Skeletal muscle satellite cell (primary cell): Measurements from ENCODE around the gene KLK10. TPM values are rescaled to one million over a fixed set of nuclear protein-coding genes. Genes with fewer than 3 reads are reported as not detected.

Source experiments
- H3K27me3 ChIP-seq: 2 replicates; pipeline ENCODE4 v1.7.0; 2013; ENCODE audit warnings: low read length; ENCODE audit not compliant: control insufficient read depth, insufficient read depth
- H3K36me3 ChIP-seq: 2 replicates; pipeline ENCODE4 v1.7.0; 2013; ENCODE audit warnings: mild to moderate bottlenecking, control low read depth, low read length; ENCODE audit not compliant: insufficient read depth
- H3K4me1 ChIP-seq: 2 replicates; pipeline ENCODE4 v1.7.0; 2013; ENCODE audit warnings: low read length; ENCODE audit not compliant: control insufficient read depth, insufficient read depth
- H3K4me2 ChIP-seq: 2 replicates; pipeline ENCODE4 v1.7.0; 2013; ENCODE audit warnings: mild to moderate bottlenecking, low read length
- H3K4me3 ChIP-seq: 2 replicates; pipeline ENCODE4 v1.7.0; 2013; ENCODE audit warnings: low read length
- H3K9ac ChIP-seq: 2 replicates; pipeline ENCODE4 v1.7.0; 2013; ENCODE audit warnings: mild to moderate bottlenecking, low read depth, low read length, moderate library complexity
- H3K9me3 ChIP-seq: replicated peaks from 2 replicates; pipeline ENCODE4 v1.7.0; 2013; ENCODE audit warnings: mild to moderate bottlenecking, control low read depth, low read length
- total RNA-seq: library from RNA; depleted of rRNA; stranded (reverse); fragments of >200 nt; gene quantifications from 2 replicates; pipeline ENCODE4 v1.2.3, GENCODE V29; 2012; rRNA removed

KLK10 gene
- total RNA-seq: not detected in 2 replicates

GRCh38 chr19:51019544-51019925 is at the start of gene KLK10:
TSS of gene KLK10 (minus strand) at chr19:51019709. CDS start at chr19:51019130, 579 bp downstream.
- Histone ChIP-seq H3K36me3 (no peaks in the 10 kb centered on the region), H3K4me1 (peaks cover 3% of the 10 kb centered on the region), H3K9ac (no peak within 1 kb of the TSS), H3K4me2 (no peak within 1 kb of the TSS), H3K9me3 (peaks cover 2% of the 10 kb centered on the region), H3K4me3 (no peak within 1 kb of the TSS), H3K27me3 (peaks cover 15% of the 10 kb centered on the region)

GRCh38 chr19:51066393-51067186 is 47.1 kb upstream of the KLK10 start:
- H3K9ac ChIP-seq: no peak overlapping the region
- H3K9me3 ChIP-seq: no peaks in the 10 kb centered on the region
- no peaks in the 10 kb centered on the region for H3K27me3 ChIP-seq
- H3K4me2 ChIP-seq: no peak overlapping the region
- no peaks in the 10 kb centered on the region for H3K36me3 ChIP-seq
- no peak overlapping the region for H3K4me3 ChIP-seq
- no peaks in the 10 kb centered on the region for H3K4me1 ChIP-seq

GRCh38 chr19:51065221-51065960 is 45.9 kb upstream of the KLK10 start:
- no peak overlapping the region for H3K4me3 ChIP-seq
- no peak overlapping the region for H3K9ac ChIP-seq
- H3K4me1 ChIP-seq: no peaks in the 10 kb centered on the region
- no peaks in the 10 kb centered on the region for H3K27me3 ChIP-seq
- no peaks in the 10 kb centered on the region for H3K9me3 ChIP-seq
- no peaks in the 10 kb centered on the region for H3K36me3 ChIP-seq
- H3K4me2 ChIP-seq: no peak overlapping the region

GRCh38 chr19:51064534-51065220 is 45.2 kb upstream of the KLK10 start, which contains the start of gene KLK13:
TSS of gene KLK13 (minus strand) at chr19:51065092. CDS start at chr19:51065067, 25 bp downstream.
- no peaks in the 10 kb centered on the region for H3K36me3 ChIP-seq
- no peak within 1 kb of the TSS for H3K4me2 ChIP-seq
- no peak within 1 kb of the TSS for H3K9ac ChIP-seq
- no peak within 1 kb of the TSS for H3K4me3 ChIP-seq
- H3K9me3 ChIP-seq: no peaks in the 10 kb centered on the region
- no peaks in the 10 kb centered on the region for H3K4me1 ChIP-seq
- H3K27me3 ChIP-seq: no peaks in the 10 kb centered on the region

- Histone ChIP-seq H3K27me3 (no peaks in the 10 kb centered on the region), H3K4me1 (no peaks in the 10 kb centered on the region), H3K9ac (no peak overlapping the region), H3K9me3 (no peaks in the 10 kb centered on the region), H3K36me3 (no peaks in the 10 kb centered on the region), H3K4me3 (no peak overlapping the region), H3K4me2 (no peak overlapping the region)
These were observed 44.2 kb upstream of the KLK10 start for GRCh38 chr19:51063664-51064063.

- Histone ChIP-seq H3K9me3 (no peaks in the 10 kb centered on the region), H3K4me1 (no peaks in the 10 kb centered on the region), H3K36me3 (no peaks in the 10 kb centered on the region), H3K4me2 (no peak overlapping the region), H3K4me3 (no peak overlapping the region), H3K27me3 (no peaks in the 10 kb centered on the region), H3K9ac (no peak overlapping the region)
These were observed 41.5 kb upstream of the KLK10 start for GRCh38 chr19:51060973-51061372.

- H3K9me3 ChIP-seq: no peaks in the 10 kb centered on the region
- no peaks in the 10 kb centered on the region for H3K27me3 ChIP-seq
- no peak overlapping the region for H3K9ac ChIP-seq
- H3K4me3 ChIP-seq: no peak overlapping the region
- H3K36me3 ChIP-seq: no peaks in the 10 kb centered on the region
- H3K4me2 ChIP-seq: no peak overlapping the region
- H3K4me1 ChIP-seq: no peaks in the 10 kb centered on the region
These were observed 40.8 kb upstream of the KLK10 start for GRCh38 chr19:51060336-51060735.

GRCh38 chr19:51059715-51060114 is 40.2 kb upstream of the KLK10 start:
- H3K4me3 ChIP-seq: no peak overlapping the region
- no peaks in the 10 kb centered on the region for H3K9me3 ChIP-seq
- H3K4me1 ChIP-seq: no peaks in the 10 kb centered on the region
- H3K27me3 ChIP-seq: no peaks in the 10 kb centered on the region
- H3K9ac ChIP-seq: no peak overlapping the region
- no peaks in the 10 kb centered on the region for H3K36me3 ChIP-seq
- no peak overlapping the region for H3K4me2 ChIP-seq

- Histone ChIP-seq H3K27me3 (no peaks in the 10 kb centered on the region), H3K9me3 (no peaks in the 10 kb centered on the region), H3K9ac (no peak overlapping the region), H3K36me3 (no peaks in the 10 kb centered on the region), H3K4me3 (no peak overlapping the region), H3K4me2 (no peak overlapping the region), H3K4me1 (no peaks in the 10 kb centered on the region)
These were observed 36.4 kb upstream of the KLK10 start for GRCh38 chr19:51055866-51056265.

- Histone ChIP-seq H3K4me1 (no peaks in the 10 kb centered on the region), H3K9me3 (no peaks in the 10 kb centered on the region), H3K4me2 (no peak overlapping the region), H3K27me3 (no peaks in the 10 kb centered on the region), H3K4me3 (no peak overlapping the region), H3K36me3 (no peaks in the 10 kb centered on the region), H3K9ac (no peak overlapping the region)
These were observed 27.5 kb upstream of the KLK10 start for GRCh38 chr19:51047031-51047335.

GRCh38 chr19:51044327-51044726 is 24.8 kb upstream of the KLK10 start:
- Histone ChIP-seq H3K4me1 (no peaks in the 10 kb centered on the region), H3K9ac (no peak overlapping the region), H3K36me3 (no peaks in the 10 kb centered on the region), H3K4me2 (no peak overlapping the region), H3K9me3 (no peaks in the 10 kb centered on the region), H3K27me3 (no peaks in the 10 kb centered on the region), H3K4me3 (no peak overlapping the region)
